IMR-90 (cell line): ENCODE results near the gene CEMIP2. TPM values are rescaled to one million over a fixed set of nuclear protein-coding genes. Genes with fewer than 3 reads are reported as not detected.

Source experiments
- ATAC-seq: fragments of 200-7000 bp; cut with Tn5 transposase; 2 replicates; pipeline ENCODE4 v1.9.1; 2020; ENCODE audit warnings: low read depth, mild to moderate bottlenecking, moderate library complexity
- BruUV-seq: library from RNA; stranded (reverse); fragments of 400-500 nt; replicated peaks from 2 replicates; lab custom pipeline; 2021; lab: Mats Ljungman, UMichigan
- CTCF ChIA-PET: fragments of 300-600 bp; formaldehyde crosslinking; extraction: SDS; loops from one replicate; lab custom pipeline; 2021; ENCODE audit warnings: antibody characterized with exemption; lab: Yijun Ruan, JAX
- POLR2A ChIA-PET: fragments of 300-600 bp; sonication (Branson Sonifier 250); formaldehyde crosslinking; loops from one replicate; lab custom pipeline; 2022; ENCODE audit warnings: antibody characterized with exemption; ENCODE audit not compliant: unreplicated experiment; lab: Charles Lee
- DNase-seq: peaks from one replicate; pipeline ENCODE4 v3.0.0; 2013
- H2AFZ ChIP-seq: replicated peaks from 2 replicates; pipeline ENCODE3; 2013; ENCODE audit warnings: low read length, mild to moderate bottlenecking; ENCODE audit not compliant: poor library complexity
- H2AK5ac ChIP-seq: 2 replicates; pipeline ENCODE4 v1.6.1; 2013; ENCODE audit warnings: low read depth, low read length, inconsistent platforms
- H2AK9ac ChIP-seq: replicated peaks from 2 replicates; pipeline ENCODE3; 2013; ENCODE audit warnings: mild to moderate bottlenecking, low read depth, low read length, moderate library complexity; ENCODE audit not compliant: poor library complexity
- H2BK120ac ChIP-seq: 2 replicates; pipeline ENCODE4 v1.6.1; 2013; ENCODE audit warnings: low read depth, low read length, inconsistent platforms
- H2BK15ac ChIP-seq: 3 replicates; pipeline ENCODE4 v1.6.1; 2013; ENCODE audit warnings: low read depth, low read length, inconsistent platforms
- H2BK20ac ChIP-seq: 2 replicates; pipeline ENCODE4 v1.6.1; 2013; ENCODE audit warnings: low read depth, mild to moderate bottlenecking, inconsistent platforms, low read length, moderate library complexity
- H2BK5ac ChIP-seq: 2 replicates; pipeline ENCODE4 v1.6.1; 2013; ENCODE audit warnings: mild to moderate bottlenecking, low read depth, low read length, inconsistent platforms; ENCODE audit not compliant: poor library complexity, severe bottlenecking
- H3K14ac ChIP-seq: replicated peaks from 2 replicates; pipeline ENCODE4 v1.6.1; 2013; ENCODE audit warnings: low read depth, low read length, inconsistent platforms
- H3K18ac ChIP-seq: 2 replicates; pipeline ENCODE4 v1.6.1; 2013; ENCODE audit warnings: low read depth, low read length, control low read depth
- H3K23ac ChIP-seq: 2 replicates; pipeline ENCODE4 v1.6.1; 2013; ENCODE audit warnings: low read depth, low read length, inconsistent platforms
- H3K27ac ChIP-seq: 2 replicates; pipeline ENCODE4 v1.5.1; 2013; ENCODE audit warnings: mild to moderate bottlenecking, control low read depth, low read length; ENCODE audit not compliant: insufficient read depth
- H3K27me3 ChIP-seq: 2 replicates; pipeline ENCODE4 v1.6.1; 2013; ENCODE audit warnings: low read length; ENCODE audit not compliant: control insufficient read depth, insufficient read depth
- H3K36me3 ChIP-seq: 2 replicates; pipeline ENCODE4 v1.6.1; 2013; ENCODE audit warnings: low read length, mixed read lengths; ENCODE audit not compliant: control insufficient read depth, insufficient read depth
- H3K4ac ChIP-seq: 2 replicates; pipeline ENCODE4 v1.6.1; 2013; ENCODE audit warnings: low read depth, low read length, inconsistent platforms
- H3K4me1 ChIP-seq: 2 replicates; pipeline ENCODE4 v1.6.1; 2013; ENCODE audit warnings: low read length, mixed read lengths; ENCODE audit not compliant: control insufficient read depth, insufficient read depth
- H3K4me2 ChIP-seq: 2 replicates; pipeline ENCODE4 v1.6.1; 2013; ENCODE audit warnings: low read depth, mild to moderate bottlenecking, control low read depth, low read length, moderate library complexity
- H3K4me3 ChIP-seq: 2 replicates; pipeline ENCODE4 v1.5.1; 2013; ENCODE audit warnings: low read depth, mild to moderate bottlenecking, control low read depth, low read length, moderate library complexity; ENCODE audit not compliant: insufficient read depth
- H3K56ac ChIP-seq: 2 replicates; pipeline ENCODE4 v1.6.1; 2013; ENCODE audit warnings: low read length, inconsistent platforms; ENCODE audit not compliant: insufficient read depth; ENCODE audit errors: extremely low read depth
- H3K79me1 ChIP-seq, 2 experiments: 2 replicates each; pipeline ENCODE4 v1.6.1; 2013; ENCODE audit warnings: low read length in 2 of 2, inconsistent platforms in 1 of 2, low read depth in 1 of 2
- H3K9ac ChIP-seq: 2 replicates; pipeline ENCODE4 v1.6.1; 2013; ENCODE audit warnings: low read depth, low read length, control low read depth
- H3K9me1 ChIP-seq: 2 replicates; pipeline ENCODE4 v1.6.1; 2013; ENCODE audit warnings: low read length, inconsistent platforms; ENCODE audit not compliant: insufficient read depth
- H3K9me3 ChIP-seq: 2 replicates; pipeline ENCODE4 v1.6.1; 2013; ENCODE audit warnings: low read length; ENCODE audit not compliant: control insufficient read depth, insufficient read depth
- H4K20me1 ChIP-seq: 2 replicates; pipeline ENCODE4 v1.6.1; 2013; ENCODE audit warnings: low read length, inconsistent platforms; ENCODE audit not compliant: insufficient read depth
- H4K5ac ChIP-seq: 2 replicates; pipeline ENCODE4 v1.6.1; 2013; ENCODE audit warnings: mild to moderate bottlenecking, low read depth, low read length, control low read depth
- H4K8ac ChIP-seq, 2 experiments: 2 replicates each; pipeline ENCODE4 v1.6.1; 2013; ENCODE audit warnings: low read depth in 2 of 2, low read length in 2 of 2, control low read depth in 1 of 2, inconsistent platforms in 1 of 2
- H4K91ac ChIP-seq: 2 replicates; pipeline ENCODE4 v1.6.1; 2013; ENCODE audit warnings: low read depth, low read length, inconsistent platforms; ENCODE audit not compliant: insufficient read depth
- BHLHE40 ChIP-seq: fragments of 150-350 bp; IDR thresholded peaks from 2 replicates; pipeline ENCODE4 v1.6.1; 2016; ENCODE audit warnings: mild to moderate bottlenecking, low read depth, low read length
- NFE2L2 ChIP-seq: fragments of 150-350 bp; IDR thresholded peaks from 2 replicates; pipeline ENCODE4 v1.6.1; 2016; ENCODE audit warnings: low read depth, mild to moderate bottlenecking, low read length
- WGBS, 2 experiments: methylation state at CpG; one replicate each; pipeline versions ENCODE4 v1.1.5 to v1.1.7; 2013; ENCODE audit warnings: missing lambda C conversion rate in 2 of 2; ENCODE audit not compliant: insufficient read length in 1 of 2; ENCODE audit errors: extremely low coverage in 2 of 2; 5-methylcytosine and 5-hydroxymethylcytosine counted together
- dilution Hi-C: fragments of 300-500 bp; cut with HindIII; formaldehyde crosslinking; loops from one replicate; pipeline ENCODE4 v1.14.3; 2018; ENCODE audit warnings: low sequenced_read_pairs; ENCODE audit not compliant: unreplicated experiment
- in situ Hi-C: fragments of 300-500 bp; cut with MboI; formaldehyde crosslinking; loops from 3 replicates; pipeline ENCODE4 v1.14.3; 2019; ENCODE audit warnings: low sequenced_read_pairs, inconsistent platforms, mixed read lengths
- intact Hi-C: fragments of 100-400 bp; cut with micrococcal nuclease; formaldehyde crosslinking; loops from 2 replicates; pipeline ENCODE4 v1.10.0; 2022
- polyA plus RNA-seq, 3 experiments: library from polyadenylated mRNA; depleted of rRNA; stranded (reverse); fragments of >200 nt; gene quantifications; 2 replicates each; pipeline ENCODE4 v1.2.3, GENCODE V29; 2012; ENCODE audit warnings: low replicate concordance in 1 of 3
- total RNA-seq: library from RNA; depleted of rRNA; stranded (reverse); fragments of >200 nt; gene quantifications from 2 replicates; pipeline ENCODE4 v1.2.3, GENCODE V29; 2012

Gene CEMIP2
- total and polyA plus RNA-seq, 2 of the 4 experiments (the other 2 are of a cell fraction) = 65.2 to 67.4 TPM

DNA sequence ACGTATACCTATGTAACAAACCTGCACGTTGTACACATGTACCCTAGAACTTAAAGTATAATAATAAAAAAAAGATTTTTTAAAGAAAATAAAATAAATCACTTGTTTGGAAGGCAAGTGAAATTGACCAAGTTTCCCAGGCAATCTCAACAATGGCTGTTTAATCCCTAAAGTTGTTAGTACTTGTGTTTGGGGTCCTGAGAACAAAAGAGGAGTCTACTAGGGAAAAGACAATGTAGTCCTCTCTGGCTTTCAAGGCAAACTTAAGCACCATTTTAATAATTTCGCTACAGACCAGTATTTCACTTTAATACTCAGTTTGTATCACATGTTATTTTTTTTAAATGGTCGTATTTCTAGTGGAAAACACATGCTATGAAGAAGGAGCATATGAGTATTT, 14.2 kb downstream of the CEMIP2 start:
- Histone ChIP-seq H4K91ac (no peak overlapping the region), H4K5ac (no peak overlapping the region), H3K56ac (no peak overlapping the region), H2BK120ac (no peak overlapping the region), H3K4ac (no peak overlapping the region), H3K18ac (no peak overlapping the region), H2AK5ac (no peak overlapping the region), H3K27ac (no peak overlapping the region), H2BK5ac (no peak overlapping the region), H3K4me3 (no peak overlapping the region), H4K8ac (no peak overlapping the region), H3K36me3 (no peaks in the 10 kb centered on the region; the same call in none of the 2 replicates), H3K14ac (no peak overlapping the region), H4K20me1 (peaks cover 41% of the 10 kb centered on the region), H3K9me1 (peaks cover 10% of the 10 kb centered on the region; the same call in 1 of the 2 replicates), H2BK15ac (no peak overlapping the region), H3K9me3 (no peaks in the 10 kb centered on the region), H2AK9ac (no peak overlapping the region), H3K79me1 (peaks cover 21 to 60% of the 10 kb centered on the region in 2 experiments), H3K4me2 (no peak overlapping the region), H3K9ac (no peak overlapping the region), H3K23ac (no peak overlapping the region), H3K4me1 (peaks cover 10% of the 10 kb centered on the region), H2BK20ac (no peak overlapping the region), H2AFZ (no peak overlapping the region), H3K27me3 (no peaks in the 10 kb centered on the region)
- in situ Hi-C loops (no loop called here), dilution Hi-C loops (no loop called here), intact Hi-C loops (no loop called here)
- DNase-seq (no peak), ATAC-seq (no peak)
- WGBS, 2 experiments = no CpG with 5 or more reads among the region's 4 CpGs
- TF ChIP-seq NFE2L2 (no peak), BHLHE40 (no peak)
- no TSS peak for BruUV-seq
- POLR2A ChIA-PET = no interaction called here
- CTCF ChIA-PET = interaction anchor here (0.8 kb wide), 2 partner anchors 10 to 54 kb away, joined by 3 to 5 read pairs; no protein-coding TSS in a partner anchor
